PC-9 (cell line): Measurements from ENCODE around the gene PRXL2B.

ENCODE experiments used
- CTCF ChIP-seq: fragments of 200-600 bp; sonication (generic); conservative IDR thresholded peaks from 2 replicates; pipeline ENCODE4 v1.6.1; 2017; ENCODE audit warnings: mixed run types, antibody characterized with exemption, mild to moderate bottlenecking, moderate library complexity
- EZH2 ChIP-seq: fragments of 200-600 bp; sonication (generic); IDR thresholded peaks from 2 replicates; pipeline ENCODE4 v1.8.0; 2017; ENCODE audit warnings: antibody characterized with exemption, low read depth

GRCh38 chr1:2587071-2587859 lies 688 bp downstream of the PRXL2B start:
- TF ChIP-seq CTCF, result no peak
- no peak for TF ChIP-seq EZH2
